Epithelial cell of proximal tubule (primary cell): ENCODE results near the gene DRP2. TPM values are rescaled to one million over a fixed set of nuclear protein-coding genes. Genes with fewer than 3 reads are reported as not detected.

ENCODE experiments used
- DNase-seq: peaks from one replicate; pipeline ENCODE4 v3.0.0-alpha.2; 2011; ENCODE audit warnings: low read depth
- H3K4me3 ChIP-seq: 2 replicates; pipeline ENCODE4 v1.5.1; 2011; ENCODE audit warnings: low read depth, mild to moderate bottlenecking, low read length
- total RNA-seq: library from RNA; depleted of rRNA; stranded (reverse); fragments of >200 nt; gene quantifications from 2 replicates; pipeline ENCODE4 v1.2.3, GENCODE V29; 2015
- TF ChIP-seq, protein P1 (sequence below): conservative IDR thresholded peaks from 2 replicates; pipeline ENCODE4 v1.5.1; 2012; ENCODE audit warnings: low read depth, mild to moderate bottlenecking, low read length

DRP2 gene
- total RNA-seq, 1 donor from 2014 or later = 0.86 TPM

DNA sequence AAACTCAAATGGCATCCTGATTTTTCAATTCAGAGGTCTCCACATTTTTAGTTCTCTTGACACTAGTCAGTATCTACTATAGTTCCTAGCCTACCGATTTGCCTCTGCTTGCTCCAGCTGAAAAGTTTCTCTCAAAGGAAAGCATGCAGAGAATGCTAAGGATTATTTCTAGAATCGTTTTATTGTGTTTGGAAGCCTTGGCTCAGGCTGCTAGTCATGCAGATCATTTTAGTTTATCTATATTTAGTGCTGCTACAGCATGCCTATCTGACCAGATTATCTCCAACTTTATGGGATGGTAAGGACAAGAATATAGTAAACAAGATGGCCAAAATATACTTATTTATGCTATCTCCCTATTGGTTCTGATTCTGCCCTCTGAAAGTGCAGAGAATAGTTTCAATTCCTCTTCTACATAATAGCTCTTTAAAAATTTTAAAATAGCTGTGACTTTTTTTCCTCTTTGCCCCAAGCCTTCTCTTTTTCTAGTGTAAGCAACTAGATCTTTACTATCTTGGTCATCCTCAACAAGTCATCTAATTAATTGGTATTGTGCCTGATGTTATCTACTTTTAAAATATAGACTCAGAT is 15.7 kb upstream of the DRP2 start:
- no peak for DNase-seq
- TF ChIP-seq, protein P1, sequence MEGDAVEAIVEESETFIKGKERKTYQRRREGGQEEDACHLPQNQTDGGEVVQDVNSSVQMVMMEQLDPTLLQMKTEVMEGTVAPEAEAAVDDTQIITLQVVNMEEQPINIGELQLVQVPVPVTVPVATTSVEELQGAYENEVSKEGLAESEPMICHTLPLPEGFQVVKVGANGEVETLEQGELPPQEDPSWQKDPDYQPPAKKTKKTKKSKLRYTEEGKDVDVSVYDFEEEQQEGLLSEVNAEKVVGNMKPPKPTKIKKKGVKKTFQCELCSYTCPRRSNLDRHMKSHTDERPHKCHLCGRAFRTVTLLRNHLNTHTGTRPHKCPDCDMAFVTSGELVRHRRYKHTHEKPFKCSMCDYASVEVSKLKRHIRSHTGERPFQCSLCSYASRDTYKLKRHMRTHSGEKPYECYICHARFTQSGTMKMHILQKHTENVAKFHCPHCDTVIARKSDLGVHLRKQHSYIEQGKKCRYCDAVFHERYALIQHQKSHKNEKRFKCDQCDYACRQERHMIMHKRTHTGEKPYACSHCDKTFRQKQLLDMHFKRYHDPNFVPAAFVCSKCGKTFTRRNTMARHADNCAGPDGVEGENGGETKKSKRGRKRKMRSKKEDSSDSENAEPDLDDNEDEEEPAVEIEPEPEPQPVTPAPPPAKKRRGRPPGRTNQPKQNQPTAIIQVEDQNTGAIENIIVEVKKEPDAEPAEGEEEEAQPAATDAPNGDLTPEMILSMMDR = no peak

DNA sequence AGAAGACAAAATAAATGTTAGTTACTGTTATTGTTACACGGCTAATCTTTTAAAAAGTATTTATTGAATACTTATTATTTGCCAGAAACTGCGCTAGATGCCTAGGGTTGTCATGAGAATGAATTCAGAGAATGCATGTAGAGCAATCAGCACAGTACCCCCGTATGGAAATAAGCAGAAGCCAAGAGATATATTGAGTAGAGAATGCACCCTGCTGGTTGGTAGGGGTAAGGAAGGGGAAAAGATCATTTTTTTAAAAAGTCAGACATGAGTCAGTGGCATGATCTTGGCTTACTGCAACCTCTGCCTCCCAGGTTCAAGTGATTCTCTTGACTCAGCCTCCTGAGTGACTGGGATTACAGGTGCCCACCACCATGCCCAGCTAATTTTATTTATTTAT is 13.1 kb upstream of the DRP2 start:
- no peak overlapping the region for H3K4me3 ChIP-seq
- peak; percentile 9 for DNase-seq
- TF ChIP-seq, protein P1 = peak; percentile 54

More for the DNA sequence above, 15.7 kb upstream of the DRP2 start:
- H3K4me3 ChIP-seq = no peak overlapping the region

DNA sequence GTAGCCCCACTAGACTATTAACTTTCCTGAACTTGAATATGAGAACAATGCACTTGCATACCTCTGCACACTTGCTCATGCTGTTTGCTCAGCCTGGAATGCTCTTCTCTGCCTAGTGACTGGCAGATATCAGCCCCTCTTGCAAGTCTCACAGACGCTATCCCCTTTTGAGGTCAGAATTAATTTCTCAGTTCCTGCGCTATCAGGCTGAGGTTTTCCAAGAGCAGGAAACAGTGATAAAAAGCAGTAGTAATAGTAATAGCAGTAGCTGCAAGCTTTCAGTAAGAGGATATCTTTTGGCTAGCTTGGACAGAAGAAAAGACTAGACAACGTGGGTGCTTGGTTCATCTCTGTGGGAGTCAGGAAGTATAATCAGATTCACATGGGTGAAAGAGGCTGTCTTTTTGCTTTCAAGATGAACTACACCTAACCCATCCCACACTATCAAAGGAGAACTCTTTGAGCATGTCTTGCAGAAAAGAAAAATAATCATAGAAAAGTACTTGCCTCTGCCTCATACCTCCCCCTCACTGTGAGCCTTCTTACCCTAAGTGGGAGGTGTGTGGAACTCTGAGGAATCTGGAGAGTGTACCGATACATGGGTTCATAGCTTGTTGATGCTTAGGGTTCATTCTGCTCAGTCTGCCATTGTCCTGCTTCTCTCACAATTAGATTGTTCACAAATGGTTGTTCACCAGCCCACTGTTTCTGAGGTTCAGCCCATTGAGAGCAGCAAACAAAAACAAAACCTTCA is 11.3 kb upstream of the DRP2 start:
- H3K4me3 ChIP-seq = no peak overlapping the region
- TF ChIP-seq, protein P1 = no peak
- DNase-seq = no peak

DNA sequence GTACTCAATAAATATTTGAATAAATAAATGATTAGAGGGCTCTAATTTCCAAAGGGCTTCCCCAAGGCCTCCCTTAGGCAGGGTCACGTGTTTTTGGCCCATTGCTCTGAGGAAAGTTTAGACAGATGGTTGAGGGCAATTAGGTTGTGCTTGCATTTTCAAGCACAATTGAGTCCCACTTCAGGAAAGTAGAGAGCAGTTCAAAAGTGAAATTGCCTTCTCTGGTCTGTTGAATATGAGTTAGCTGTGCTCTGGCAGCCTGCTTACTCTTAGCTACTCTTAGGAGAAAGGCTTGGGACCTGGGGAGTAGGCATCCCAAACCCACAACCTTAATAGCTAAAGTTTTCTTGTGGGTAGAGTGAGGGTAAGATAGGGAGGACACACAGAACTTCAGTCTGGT is 9.0 kb upstream of the DRP2 start:
- TF ChIP-seq, protein P1 = no peak
- H3K4me3 ChIP-seq = no peak overlapping the region
- DNase-seq = no peak

DNA sequence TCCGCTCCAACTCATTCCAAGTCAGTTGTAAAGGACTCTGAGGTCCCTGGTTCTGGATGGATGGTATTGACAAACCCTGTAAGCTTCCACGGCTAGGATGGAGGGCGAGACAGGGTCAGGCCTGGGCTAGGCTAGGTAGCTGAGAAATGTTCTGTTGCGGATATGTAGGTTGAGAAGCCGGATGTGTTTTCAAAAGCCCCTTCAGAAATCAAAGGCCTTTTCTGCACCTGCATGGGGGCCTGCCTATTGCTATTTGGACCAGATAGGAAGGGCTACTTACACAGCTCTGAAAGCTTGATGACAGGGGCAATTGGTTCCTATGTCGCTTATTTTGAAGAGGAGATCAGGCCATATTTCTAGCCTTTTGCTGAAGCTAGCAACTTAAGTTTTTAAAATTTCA is 1.9 kb upstream of the DRP2 start:
- no peak overlapping the region for H3K4me3 ChIP-seq
- TF ChIP-seq, protein P1 = no peak
- DNase-seq = no peak

DNA sequence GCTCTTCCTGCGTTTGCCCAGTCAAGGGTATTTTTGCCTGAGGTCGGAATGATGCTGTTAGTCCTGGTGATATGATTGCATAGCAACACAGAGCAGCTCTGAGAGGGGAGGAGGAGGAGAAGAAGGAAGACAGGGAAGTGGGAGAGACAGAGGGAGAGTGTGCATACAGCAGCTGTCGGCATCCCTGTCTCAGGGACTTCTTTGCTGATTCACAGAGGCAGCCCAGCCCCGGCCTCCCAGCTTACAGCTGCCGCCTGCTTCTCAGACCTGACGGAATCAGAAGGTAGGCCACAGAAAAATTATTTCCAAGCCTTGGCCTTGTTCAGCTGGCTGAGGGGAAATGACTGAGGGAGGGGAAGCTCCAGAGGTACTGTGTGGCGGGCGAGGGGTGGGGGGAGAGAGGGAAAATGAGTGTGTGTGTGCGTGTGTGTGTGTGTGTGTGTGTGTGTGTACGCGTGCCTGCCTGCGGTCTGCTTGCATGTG is 319 bp downstream of the DRP2 start:
- H3K4me3 ChIP-seq = no peak overlapping the region
- TF ChIP-seq, protein P1 = no peak
- no peak for DNase-seq
